H9 (cell line): ENCODE results near the gene NID1. TPM values are rescaled to one million over a fixed set of nuclear protein-coding genes. Genes with fewer than 3 reads are reported as not detected.

Experiments
- DNase-seq: peaks from one replicate; pipeline ENCODE4 v3.0.0-alpha.2; 2017
- H2AFZ ChIP-seq: one replicate; pipeline ENCODE4 v1.6.1; 2013; ENCODE audit warnings: mild to moderate bottlenecking, low read length, control low read depth, moderate library complexity
- H2AK5ac ChIP-seq: 2 replicates; pipeline ENCODE4 v1.6.1; 2013; ENCODE audit warnings: low read length, control low read depth, mixed read lengths; ENCODE audit not compliant: insufficient read length
- H2BK120ac ChIP-seq: one replicate; pipeline ENCODE4 v1.6.1; 2013; ENCODE audit warnings: low read depth, mild to moderate bottlenecking, low read length, control low read depth, inconsistent platforms; ENCODE audit not compliant: poor library complexity, severe bottlenecking
- H2BK12ac ChIP-seq: 2 replicates; pipeline ENCODE4 v1.6.1; 2013; ENCODE audit warnings: low read length, control low read depth, mixed read lengths, low read depth; ENCODE audit not compliant: insufficient read length
- H2BK15ac ChIP-seq: 2 replicates; pipeline ENCODE4 v1.6.1; 2013; ENCODE audit warnings: low read depth, low read length, control low read depth
- H2BK20ac ChIP-seq: one replicate; pipeline ENCODE4 v1.6.1; 2013; ENCODE audit warnings: low read depth, mild to moderate bottlenecking, low read length, control low read depth, inconsistent platforms; ENCODE audit not compliant: poor library complexity, severe bottlenecking
- H2BK5ac ChIP-seq: 2 replicates; pipeline ENCODE4 v1.6.1; 2013; ENCODE audit warnings: low read length, control low read depth, mixed read lengths; ENCODE audit not compliant: insufficient read length
- H3K14ac ChIP-seq: 2 replicates; pipeline ENCODE4 v1.6.1; 2013; ENCODE audit warnings: low read length, control low read depth; ENCODE audit not compliant: insufficient read depth
- H3K18ac ChIP-seq: 2 replicates; pipeline ENCODE4 v1.6.1; 2013; ENCODE audit warnings: low read depth, mild to moderate bottlenecking, mixed read lengths, low read length, control low read depth; ENCODE audit not compliant: insufficient read length
- H3K23ac ChIP-seq: 2 replicates; pipeline ENCODE4 v1.6.1; 2013; ENCODE audit warnings: low read length, control low read depth, mixed read lengths, low read depth; ENCODE audit not compliant: insufficient read length
- H3K23me2 ChIP-seq: 2 replicates; pipeline ENCODE4 v1.6.1; 2013; ENCODE audit warnings: low read depth, mild to moderate bottlenecking, mixed read lengths, low read length, control low read depth; ENCODE audit not compliant: insufficient read length, poor library complexity, severe bottlenecking
- H3K27ac ChIP-seq: 2 replicates; pipeline ENCODE4 v1.5.1; 2013; ENCODE audit warnings: low read length, control low read depth, mixed read lengths, low read depth; ENCODE audit not compliant: insufficient read length
- H3K27me3 ChIP-seq: 2 replicates; pipeline ENCODE4 v1.6.1; 2013; ENCODE audit warnings: low read length, control low read depth, inconsistent platforms; ENCODE audit not compliant: insufficient read depth
- H3K4ac ChIP-seq: 2 replicates; pipeline ENCODE4 v1.6.1; 2013; ENCODE audit warnings: low read depth, mild to moderate bottlenecking, control low read depth, inconsistent platforms, low read length, moderate library complexity
- H3K4me1 ChIP-seq: 2 replicates; pipeline ENCODE4 v1.6.1; 2013; ENCODE audit warnings: low read length, control low read depth, inconsistent platforms; ENCODE audit not compliant: insufficient read depth
- H3K4me2 ChIP-seq: 2 replicates; pipeline ENCODE4 v1.6.1; 2013; ENCODE audit warnings: low read length, control low read depth, mixed read lengths; ENCODE audit not compliant: insufficient read length, insufficient read depth
- H3K56ac ChIP-seq: 2 replicates; pipeline ENCODE4 v1.6.1; 2013; ENCODE audit warnings: low read depth, mild to moderate bottlenecking, mixed read lengths, low read length, control low read depth; ENCODE audit not compliant: insufficient read length
- H3K79me1 ChIP-seq: 2 replicates; pipeline ENCODE4 v1.6.1; 2013; ENCODE audit warnings: low read depth, mild to moderate bottlenecking, moderate library complexity, low read length, control low read depth, inconsistent platforms; ENCODE audit not compliant: insufficient read depth, poor library complexity, severe bottlenecking
- H3K79me2 ChIP-seq: 2 replicates; pipeline ENCODE4 v1.6.1; 2013; ENCODE audit warnings: low read length, control low read depth, inconsistent platforms; ENCODE audit not compliant: insufficient read depth
- H3K9ac ChIP-seq: 2 replicates; pipeline ENCODE4 v1.6.1; 2013; ENCODE audit warnings: low read length, control low read depth, mixed read lengths; ENCODE audit not compliant: insufficient read length; ENCODE audit errors: extremely low read depth
- H3K9me3 ChIP-seq: one replicate; pipeline ENCODE4 v1.6.1; 2013; ENCODE audit warnings: low read depth, low read length, inconsistent platforms; ENCODE audit not compliant: control insufficient read depth
- H3T11ph ChIP-seq: one replicate; pipeline ENCODE4 v1.6.1; 2013; ENCODE audit warnings: mild to moderate bottlenecking, low read length, control low read depth, inconsistent platforms
- H4K20me1 ChIP-seq: one replicate; pipeline ENCODE4 v1.6.1; 2013; ENCODE audit not compliant: control insufficient read depth, insufficient read length, insufficient read depth
- H4K5ac ChIP-seq: 2 replicates; pipeline ENCODE4 v1.6.1; 2013; ENCODE audit warnings: low read depth, mild to moderate bottlenecking, mixed read lengths, low read length, control low read depth; ENCODE audit not compliant: insufficient read length
- H4K8ac ChIP-seq: replicated peaks from 2 replicates; pipeline ENCODE4 v1.6.1; 2013; ENCODE audit warnings: low read length, control low read depth, mixed read lengths, low read depth; ENCODE audit not compliant: insufficient read length
- H4K91ac ChIP-seq: 2 replicates; pipeline ENCODE4 v1.6.1; 2013; ENCODE audit warnings: low read depth, mild to moderate bottlenecking, moderate library complexity, mixed read lengths, low read length, control low read depth; ENCODE audit not compliant: insufficient read length
- H3K27ac Mint-ChIP-seq, 3 experiments: 2 replicates in 2 of 3; 3 replicates in 1 of 3; pipeline ENCODE4 v1.8.0; 2020 to 2021; ENCODE audit warnings: mixed read lengths in 3 of 3, mild to moderate bottlenecking in 1 of 3, moderate library complexity in 1 of 3
- H3K27me3 Mint-ChIP-seq: 2 replicates; pipeline ENCODE4 v1.8.0; 2021; ENCODE audit warnings: low read depth, mild to moderate bottlenecking, moderate library complexity, mixed read lengths
- H3K36me3 Mint-ChIP-seq, 3 experiments: 2 replicates in 2 of 3; 3 replicates in 1 of 3; pipeline ENCODE4 v1.8.0; 2020 to 2021; ENCODE audit warnings: low read depth in 3 of 3, mixed read lengths in 3 of 3; ENCODE audit not compliant: insufficient read depth in 1 of 3
- H3K4me1 Mint-ChIP-seq, 2 experiments: 2 replicates each; pipeline ENCODE4 v1.8.0; 2020; ENCODE audit warnings: mixed read lengths in 2 of 2
- H3K4me3 Mint-ChIP-seq, 2 experiments: 2 replicates in 1 of 2; 3 replicates in 1 of 2; pipeline ENCODE4 v1.8.0; 2020 to 2021; ENCODE audit warnings: mild to moderate bottlenecking in 2 of 2, mixed read lengths in 2 of 2, moderate library complexity in 1 of 2
- H3K9me3 Mint-ChIP-seq, 2 experiments: 2 replicates in 1 of 2; 3 replicates in 1 of 2; pipeline ENCODE4 v1.8.0; 2020; ENCODE audit warnings: mild to moderate bottlenecking in 2 of 2, mixed read lengths in 2 of 2, moderate library complexity in 1 of 2
- WGBS: extraction: QIAGEN DNeasy Blood & Tissue Kit; methylation state at CpG from one replicate; pipeline ENCODE4 v1.1.7; 2013; ENCODE audit warnings: missing lambda C conversion rate, low lambda C conversion rate, mixed read lengths; ENCODE audit not compliant: insufficient read length; ENCODE audit errors: extremely low coverage; 5-methylcytosine and 5-hydroxymethylcytosine counted together
- total RNA-seq: library from RNA; stranded (reverse); gene quantifications from 2 replicates; pipeline ENCODE4 v1.2.1, GENCODE V29; 2021
- TF ChIP-seq, protein P1 (sequence below): fragments of 200-600 bp; sonication (generic); conservative IDR thresholded peaks from 3 replicates; pipeline ENCODE4 v1.8.0; 2021; ENCODE audit warnings: antibody characterized with exemption, mild to moderate bottlenecking

NID1 gene
- total RNA-seq, 1 experiment from 2014 or later = 28.5 TPM

GRCh38 chr1:236016782-236017400 lies 48.0 kb downstream of the NID1 start:
- Histone ChIP-seq H3K79me1 (no peaks in the 10 kb centered on the region), H3K18ac (no peak overlapping the region), H3K79me2 (no peaks in the 10 kb centered on the region), H4K20me1 (no peaks in the 10 kb centered on the region), H3K56ac (no peak overlapping the region), H3K23me2 (no peaks in the 10 kb centered on the region), H2BK15ac (no peak overlapping the region), H3K27me3 (no peaks in the 10 kb centered on the region), H2BK12ac (no peak overlapping the region), H3K4me1 (no peaks in the 10 kb centered on the region), H3K23ac (no peak overlapping the region), H3K9ac (no peak overlapping the region), H2AK5ac (no peak overlapping the region), H3K9me3 (no peaks in the 10 kb centered on the region), H3T11ph (no peak overlapping the region), H4K5ac (no peak overlapping the region), H3K27ac (no peak overlapping the region), H2BK5ac (no peak overlapping the region), H2AFZ (no peak overlapping the region), H3K14ac (no peak overlapping the region), H4K8ac (no peak overlapping the region), H3K4me2 (no peak overlapping the region), H4K91ac (no peak overlapping the region), H2BK20ac (no peak overlapping the region), H3K4ac (no peak overlapping the region), H2BK120ac (no peak overlapping the region)
- H3K9me3 Mint-ChIP-seq = no peaks in the 10 kb centered on the region
- no peaks in the 10 kb centered on the region for H3K27me3 Mint-ChIP-seq
- no peaks in the 10 kb centered on the region; a peak in 2 of 7 replicates for H3K36me3 Mint-ChIP-seq
- H3K4me3 Mint-ChIP-seq = no peak overlapping the region
- TF ChIP-seq, protein P1, sequence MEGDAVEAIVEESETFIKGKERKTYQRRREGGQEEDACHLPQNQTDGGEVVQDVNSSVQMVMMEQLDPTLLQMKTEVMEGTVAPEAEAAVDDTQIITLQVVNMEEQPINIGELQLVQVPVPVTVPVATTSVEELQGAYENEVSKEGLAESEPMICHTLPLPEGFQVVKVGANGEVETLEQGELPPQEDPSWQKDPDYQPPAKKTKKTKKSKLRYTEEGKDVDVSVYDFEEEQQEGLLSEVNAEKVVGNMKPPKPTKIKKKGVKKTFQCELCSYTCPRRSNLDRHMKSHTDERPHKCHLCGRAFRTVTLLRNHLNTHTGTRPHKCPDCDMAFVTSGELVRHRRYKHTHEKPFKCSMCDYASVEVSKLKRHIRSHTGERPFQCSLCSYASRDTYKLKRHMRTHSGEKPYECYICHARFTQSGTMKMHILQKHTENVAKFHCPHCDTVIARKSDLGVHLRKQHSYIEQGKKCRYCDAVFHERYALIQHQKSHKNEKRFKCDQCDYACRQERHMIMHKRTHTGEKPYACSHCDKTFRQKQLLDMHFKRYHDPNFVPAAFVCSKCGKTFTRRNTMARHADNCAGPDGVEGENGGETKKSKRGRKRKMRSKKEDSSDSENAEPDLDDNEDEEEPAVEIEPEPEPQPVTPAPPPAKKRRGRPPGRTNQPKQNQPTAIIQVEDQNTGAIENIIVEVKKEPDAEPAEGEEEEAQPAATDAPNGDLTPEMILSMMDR = no peak
- H3K4me1 Mint-ChIP-seq = no peaks in the 10 kb centered on the region
- no CpG with 5 or more reads among the region's 5 CpGs for WGBS
- no peak overlapping the region for H3K27ac Mint-ChIP-seq
- no peak for DNase-seq
